GM18519 (cell line): Measurements from ENCODE around the gene OR2D3.
A peak's percentile ranks its signal among the peaks of the same experiment; 100 is the strongest.
"Not testable (repeated sequence)": the region's sequence is repeated elsewhere in the genome, so short reads cannot be mapped to it uniquely, and the experiment has no call there.

Experiments
- ATAC-seq: cut with Tn5 transposase; IDR thresholded peaks from one replicate; pipeline ENCODE4 v1.9.1; 2021; ENCODE audit warnings: mild to moderate bottlenecking, moderate library complexity; ENCODE audit not compliant: unreplicated experiment, low FRiP score

OR2D3 gene

DNA sequence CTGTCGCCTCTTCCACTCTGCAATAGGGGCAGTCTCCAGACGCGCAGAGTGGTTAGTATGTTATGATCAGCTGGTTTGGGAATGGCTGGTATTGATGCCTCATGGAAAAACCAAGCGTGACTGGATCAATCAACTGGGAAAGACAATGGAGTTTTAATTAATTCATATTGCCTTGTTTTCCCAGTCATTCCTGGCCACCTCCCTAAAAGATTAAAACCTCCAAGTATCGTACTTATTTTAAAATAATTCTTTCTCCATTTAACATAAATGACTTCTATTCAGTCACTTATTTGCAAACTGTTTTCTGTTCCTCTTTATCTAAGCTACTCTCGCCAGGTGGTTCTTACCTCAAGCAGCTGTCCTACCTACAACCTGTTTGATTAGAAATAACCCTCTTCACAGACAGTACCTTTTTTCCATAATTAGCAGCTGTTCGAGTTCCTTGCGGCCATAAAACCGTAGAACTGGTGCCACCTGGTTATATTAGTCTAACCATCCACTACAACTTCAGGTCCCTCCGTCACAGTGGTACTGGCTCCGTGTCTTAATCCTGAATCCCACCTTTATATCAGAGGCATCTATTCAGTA, 6.3 kb downstream of the OR2D3 start:
- peak; percentile 49 for ATAC-seq

- no peak for ATAC-seq
Measured at GRCh38 chr11:6928916-6929315, 8.1 kb downstream of the OR2D3 start.

- no peak for ATAC-seq
Measured at GRCh38 chr11:6931146-6931713, 10.4 kb downstream of the OR2D3 start.

- no peak for ATAC-seq
Measured at GRCh38 chr11:6932145-6932544, 11.3 kb downstream of the OR2D3 start.

GRCh38 chr11:6941970-6942369, 21.2 kb downstream of the OR2D3 start:
- no peak for ATAC-seq

GRCh38 chr11:6943131-6943530, 22.3 kb downstream of the OR2D3 start:
- no peak for ATAC-seq

- not testable (repeated sequence) for ATAC-seq
Measured at GRCh38 chr11:6954248-6954647, 33.4 kb downstream of the OR2D3 start.

DNA sequence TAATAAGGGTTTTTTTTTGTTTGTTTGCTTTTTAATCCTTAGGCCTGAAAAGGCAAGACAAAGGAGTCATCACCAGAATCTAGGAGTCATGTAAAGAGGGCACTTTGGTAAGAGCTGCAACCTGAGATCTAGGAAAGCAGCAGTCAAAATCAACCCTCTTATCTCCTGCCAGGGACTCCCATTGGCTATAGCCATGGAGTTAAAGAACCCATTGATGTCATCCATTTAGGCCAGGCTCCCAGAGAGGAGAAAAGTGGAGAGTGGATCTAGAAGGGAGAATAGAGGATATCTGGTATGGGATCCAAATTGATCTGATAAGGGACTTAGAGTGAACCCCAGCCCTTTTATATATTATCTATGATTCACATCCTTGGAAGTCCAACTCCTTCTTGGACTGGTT, 41.3 kb downstream of the OR2D3 start:
- no peak for ATAC-seq

DNA sequence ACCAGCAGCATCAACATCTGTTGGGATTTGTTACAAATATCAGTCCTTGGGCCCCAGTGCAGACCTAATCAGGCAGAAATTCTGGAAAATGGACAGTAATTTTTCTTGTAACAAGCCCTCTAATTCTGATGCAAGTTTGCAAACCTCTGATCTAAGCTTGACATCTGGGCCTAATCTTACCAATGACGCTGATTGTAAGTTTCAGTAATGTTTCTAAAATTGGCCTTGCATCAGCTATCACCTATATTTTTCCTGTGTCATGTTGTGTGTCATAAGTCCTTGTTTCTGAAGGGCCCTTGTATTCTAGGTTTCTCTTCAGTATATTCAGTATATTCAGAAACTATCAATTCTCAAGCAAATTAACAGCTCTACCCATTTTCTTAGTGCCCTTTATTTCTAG, 41.9 kb downstream of the OR2D3 start:
- peak; percentile 78 for ATAC-seq

DNA sequence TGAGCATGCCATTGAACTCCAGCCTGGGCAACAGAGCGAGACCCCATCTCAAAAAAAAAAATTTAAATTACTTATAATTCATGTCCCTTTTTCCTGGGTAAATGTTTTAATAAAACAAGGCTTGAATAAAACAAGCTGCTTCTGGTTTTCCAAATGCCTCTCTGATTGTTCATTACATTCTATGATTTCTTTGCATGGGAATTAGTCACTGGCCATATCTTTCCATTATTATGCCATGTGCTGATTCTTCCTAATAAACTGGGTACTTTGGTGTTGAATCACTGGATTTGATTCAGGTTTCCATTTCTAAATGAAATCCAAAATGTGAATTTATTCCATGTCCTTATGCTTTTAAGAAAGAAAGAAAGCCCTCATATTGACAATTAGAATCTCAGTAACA, 48.0 kb downstream of the OR2D3 start:
- ATAC-seq, result no peak

GRCh38 chr11:6969854-6970253, 49.1 kb downstream of the OR2D3 start:
- ATAC-seq, result not testable (repeated sequence)
